ENCODE data around the gene PCDH15.

- TF ChIP-seq CTCF (IDR thresholded peaks at IDR 0.05) (no peak), E2F5 (CRISPR knock-in tag; IDR thresholded peaks at IDR 0.05) (no peak), SP1 (CRISPR knock-in tag; conservative IDR thresholded peaks at IDR 0.05) (no peak), ZNF416 (CRISPR knock-in tag; IDR thresholded peaks at IDR 0.05) (no peak), ZNF121 (CRISPR knock-in tag; IDR thresholded peaks at IDR 0.05) (no peak), ERG (CRISPR knock-in tag; IDR thresholded peaks at IDR 0.05) (no peak), CREB1 (CRISPR knock-in tag; IDR thresholded peaks at IDR 0.05) (no peak), JUN (CRISPR knock-in tag; IDR thresholded peaks at IDR 0.05) (no peak), USF2 (CRISPR knock-in tag; IDR thresholded peaks at IDR 0.05) (no peak), ETV6 (CRISPR knock-in tag; IDR thresholded peaks at IDR 0.05) (no peak)
Observed at GRCh38 chr10:54799506-54799905, 1.5 kb downstream of the PCDH15 start.

Data from WTC11 (cell line).